Measurements from ENCODE around the gene MAL. TPM values are rescaled to one million over a fixed set of nuclear protein-coding genes. Genes with fewer than 3 reads are reported as not detected.

Gene MAL
- total and polyA plus RNA-seq, 2 of the 13 experiments (the other 11 are each of a cell fraction or from before 2014, with no cell fraction given) = not detected

DNA sequence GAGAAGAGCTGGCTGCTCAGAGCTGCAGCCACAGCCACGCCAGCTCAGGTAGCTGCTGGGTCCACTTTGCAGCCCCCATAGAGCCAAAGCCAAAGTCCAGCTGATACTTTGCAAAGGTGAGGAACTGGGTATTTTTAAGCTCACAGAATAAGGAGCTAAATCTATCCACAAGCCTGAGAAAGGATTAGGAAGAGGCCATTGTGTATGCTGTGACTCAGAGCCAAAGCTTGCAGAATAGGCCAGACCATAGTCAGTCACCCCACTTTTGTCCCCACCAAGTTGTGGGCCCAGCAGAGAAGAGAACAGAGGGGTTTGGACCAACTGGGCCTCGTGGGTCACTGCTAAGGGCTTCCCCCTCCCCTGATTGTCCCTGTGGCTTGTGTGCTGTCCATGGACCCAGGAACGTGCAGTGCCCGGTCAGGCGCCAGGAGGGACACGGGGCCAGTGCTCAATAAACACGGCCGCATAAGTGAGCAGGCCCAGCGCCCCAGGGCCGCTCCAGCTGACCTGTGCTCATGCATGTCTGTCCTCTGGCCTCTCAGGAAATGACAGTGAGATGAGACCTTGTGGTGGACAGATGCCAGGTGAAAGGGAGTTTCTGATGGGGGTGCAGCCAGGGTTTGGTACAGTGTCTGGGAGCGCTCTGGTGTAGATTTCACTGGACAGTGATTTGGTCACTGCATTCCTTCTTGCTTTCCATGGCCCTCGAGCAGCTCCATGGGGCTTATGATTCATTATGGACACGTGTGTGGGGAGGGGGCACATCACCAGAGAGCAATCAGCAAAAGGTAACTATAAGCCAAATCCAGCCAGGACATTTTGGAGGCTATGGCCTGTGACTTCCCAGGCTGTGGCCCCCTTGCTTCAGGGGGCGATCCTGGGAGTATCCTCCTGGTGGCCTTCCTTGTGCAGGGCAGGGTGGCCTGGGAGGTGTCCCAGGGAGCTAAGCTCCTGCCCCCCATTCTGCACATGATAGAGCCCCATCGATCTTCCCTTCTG is 31.3 kb downstream of the MAL start (continued):
- TF ChIP-seq, protein P1, sequence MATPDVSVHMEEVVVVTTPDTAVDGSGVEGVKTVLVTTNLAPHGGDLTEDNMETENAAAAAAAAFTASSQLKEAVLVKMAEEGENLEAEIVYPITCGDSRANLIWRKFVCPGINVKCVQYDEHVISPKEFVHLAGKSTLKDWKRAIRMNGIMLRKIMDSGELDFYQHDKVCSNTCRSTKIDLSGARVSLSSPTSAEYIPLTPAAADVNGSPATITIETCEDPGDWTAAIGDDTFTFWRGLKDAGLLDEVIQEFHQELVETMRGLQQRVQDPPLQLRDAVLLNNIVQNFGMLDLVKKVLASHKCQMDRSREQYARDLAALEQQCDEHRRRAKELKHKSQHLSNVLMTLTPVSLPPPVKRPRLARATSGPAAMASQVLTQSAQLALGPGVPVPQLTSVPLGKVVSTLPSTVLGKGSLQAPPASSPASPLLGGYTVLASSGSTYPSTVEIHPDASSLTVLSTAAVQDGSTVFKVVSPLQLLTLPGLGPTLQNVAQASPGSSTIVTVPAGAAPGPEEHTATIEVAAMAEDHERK (CRISPR knock-in tag; IDR thresholded peaks at IDR 0.05; ENCODE audit: low read depth) = no peak
- TF ChIP-seq, protein P2, sequence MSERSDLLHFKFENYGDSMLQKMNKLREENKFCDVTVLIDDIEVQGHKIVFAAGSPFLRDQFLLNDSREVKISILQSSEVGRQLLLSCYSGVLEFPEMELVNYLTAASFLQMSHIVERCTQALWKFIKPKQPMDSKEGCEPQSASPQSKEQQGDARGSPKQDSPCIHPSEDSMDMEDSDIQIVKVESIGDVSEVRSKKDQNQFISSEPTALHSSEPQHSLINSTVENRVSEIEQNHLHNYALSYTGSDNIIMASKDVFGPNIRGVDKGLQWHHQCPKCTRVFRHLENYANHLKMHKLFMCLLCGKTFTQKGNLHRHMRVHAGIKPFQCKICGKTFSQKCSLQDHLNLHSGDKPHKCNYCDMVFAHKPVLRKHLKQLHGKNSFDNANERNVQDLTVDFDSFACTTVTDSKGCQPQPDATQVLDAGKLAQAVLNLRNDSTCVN (CRISPR knock-in tag; IDR thresholded peaks at IDR 0.05; ENCODE audit: borderline replicate concordance) = no peak
- TF ChIP-seq, protein P3, sequence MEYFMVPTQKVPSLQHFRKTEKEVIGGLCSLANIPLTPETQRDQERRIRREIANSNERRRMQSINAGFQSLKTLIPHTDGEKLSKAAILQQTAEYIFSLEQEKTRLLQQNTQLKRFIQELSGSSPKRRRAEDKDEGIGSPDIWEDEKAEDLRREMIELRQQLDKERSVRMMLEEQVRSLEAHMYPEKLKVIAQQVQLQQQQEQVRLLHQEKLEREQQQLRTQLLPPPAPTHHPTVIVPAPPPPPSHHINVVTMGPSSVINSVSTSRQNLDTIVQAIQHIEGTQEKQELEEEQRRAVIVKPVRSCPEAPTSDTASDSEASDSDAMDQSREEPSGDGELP (IDR thresholded peaks at IDR 0.05; ENCODE audit: borderline replicate concordance, low read depth) = peak; percentile 82; the same call in 1 of the 2 replicates
- TF ChIP-seq RAD21 (CRISPR knock-in tag; IDR thresholded peaks at IDR 0.05) = no peak
- TF ChIP-seq TARDBP (CRISPR knock-in tag; IDR thresholded peaks at IDR 0.05) = no peak
- peak; percentile 47; the same call in 1 of the 2 replicates for TF ChIP-seq ZNF543 (CRISPR knock-in tag; IDR thresholded peaks at IDR 0.05)
- no peak for TF ChIP-seq ZSCAN12 (CRISPR knock-in tag; IDR thresholded peaks at IDR 0.05)
- no peak; the same call in 1 of the 2 replicates for TF ChIP-seq MEIS2 (CRISPR knock-in tag; IDR thresholded peaks at IDR 0.05)
- TF ChIP-seq, protein P4, sequence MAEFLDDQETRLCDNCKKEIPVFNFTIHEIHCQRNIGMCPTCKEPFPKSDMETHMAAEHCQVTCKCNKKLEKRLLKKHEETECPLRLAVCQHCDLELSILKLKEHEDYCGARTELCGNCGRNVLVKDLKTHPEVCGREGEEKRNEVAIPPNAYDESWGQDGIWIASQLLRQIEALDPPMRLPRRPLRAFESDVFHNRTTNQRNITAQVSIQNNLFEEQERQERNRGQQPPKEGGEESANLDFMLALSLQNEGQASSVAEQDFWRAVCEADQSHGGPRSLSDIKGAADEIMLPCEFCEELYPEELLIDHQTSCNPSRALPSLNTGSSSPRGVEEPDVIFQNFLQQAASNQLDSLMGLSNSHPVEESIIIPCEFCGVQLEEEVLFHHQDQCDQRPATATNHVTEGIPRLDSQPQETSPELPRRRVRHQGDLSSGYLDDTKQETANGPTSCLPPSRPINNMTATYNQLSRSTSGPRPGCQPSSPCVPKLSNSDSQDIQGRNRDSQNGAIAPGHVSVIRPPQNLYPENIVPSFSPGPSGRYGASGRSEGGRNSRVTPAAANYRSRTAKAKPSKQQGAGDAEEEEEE (CRISPR knock-in tag; IDR thresholded peaks at IDR 0.05; ENCODE audit: borderline replicate concordance) = no peak
- no peak for TF ChIP-seq NAIF1 (CRISPR knock-in tag; IDR thresholded peaks at IDR 0.05; ENCODE audit: borderline replicate concordance)
- TF ChIP-seq, protein P5, sequence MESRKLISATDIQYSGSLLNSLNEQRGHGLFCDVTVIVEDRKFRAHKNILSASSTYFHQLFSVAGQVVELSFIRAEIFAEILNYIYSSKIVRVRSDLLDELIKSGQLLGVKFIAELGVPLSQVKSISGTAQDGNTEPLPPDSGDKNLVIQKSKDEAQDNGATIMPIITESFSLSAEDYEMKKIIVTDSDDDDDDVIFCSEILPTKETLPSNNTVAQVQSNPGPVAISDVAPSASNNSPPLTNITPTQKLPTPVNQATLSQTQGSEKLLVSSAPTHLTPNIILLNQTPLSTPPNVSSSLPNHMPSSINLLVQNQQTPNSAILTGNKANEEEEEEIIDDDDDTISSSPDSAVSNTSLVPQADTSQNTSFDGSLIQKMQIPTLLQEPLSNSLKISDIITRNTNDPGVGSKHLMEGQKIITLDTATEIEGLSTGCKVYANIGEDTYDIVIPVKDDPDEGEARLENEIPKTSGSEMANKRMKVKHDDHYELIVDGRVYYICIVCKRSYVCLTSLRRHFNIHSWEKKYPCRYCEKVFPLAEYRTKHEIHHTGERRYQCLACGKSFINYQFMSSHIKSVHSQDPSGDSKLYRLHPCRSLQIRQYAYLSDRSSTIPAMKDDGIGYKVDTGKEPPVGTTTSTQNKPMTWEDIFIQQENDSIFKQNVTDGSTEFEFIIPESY (CRISPR knock-in tag; IDR thresholded peaks at IDR 0.05) = no peak
- TF ChIP-seq ZNF737 (CRISPR knock-in tag; IDR thresholded peaks at IDR 0.05; ENCODE audit: borderline replicate concordance) = no peak
- peak; percentile 42; the same call in 1 of the 2 replicates for TF ChIP-seq ZNF552 (CRISPR knock-in tag; IDR thresholded peaks at IDR 0.05; ENCODE audit: borderline replicate concordance)
- 0 out of 2 replicates have a peak, but pooled peaks have one; percentile 48 for TF ChIP-seq SPEN (CRISPR knock-in tag; IDR thresholded peaks at IDR 0.05; ENCODE audit: low read depth)
- no peak for TF ChIP-seq ZNF652 (CRISPR knock-in tag; IDR thresholded peaks at IDR 0.05; ENCODE audit: borderline replicate concordance, low read depth)
- no peak for TF ChIP-seq ZNF329 (CRISPR knock-in tag; IDR thresholded peaks at IDR 0.05; ENCODE audit: low read depth)
- TF ChIP-seq RFXANK (CRISPR knock-in tag; IDR thresholded peaks at IDR 0.05) = no peak

All from HepG2 (cell line).